Gastroesophageal sphincter (tissue), 4 donors: ENCODE data around the gene LGR5. TPM values are rescaled to one million over a fixed set of nuclear protein-coding genes. Genes with fewer than 3 reads are reported as not detected.

Experiments
- ATAC-seq: fragments of 150-250 bp; one replicate; pipeline ENCODE4 v1.9.1; 2016; ENCODE audit warnings: mild to moderate bottlenecking, moderate library complexity
- H3K27ac ChIP-seq, 4 donors: fragments of 200-600 bp; sonication (generic) in 3 of 4; 1 replicate in 3 of 4; 2 replicates in 1 of 4; pipeline ENCODE4 v1.5.1; 2016 to 2019
- H3K27me3 ChIP-seq: fragments of 200-600 bp; sonication (generic); one replicate; pipeline ENCODE4 v1.5.1; 2019
- H3K36me3 ChIP-seq, 2 donors: fragments of 200-600 bp; sonication (generic); one replicate each; pipeline ENCODE4 v1.5.1; 2019; ENCODE audit warnings: control low read depth in 1 of 2
- H3K4me1 ChIP-seq, 3 donors: fragments of 200-600 bp; sonication (generic); 1 replicate in 2 of 3; 2 replicates in 1 of 3; pipeline ENCODE4 v1.5.1; 2016 to 2019; ENCODE audit warnings: control low read depth in 2 of 3
- H3K4me3 ChIP-seq, 2 donors: fragments of 200-600 bp; sonication (generic); one replicate each; pipeline ENCODE4 v1.5.1; 2019; ENCODE audit warnings: mild to moderate bottlenecking in 1 of 2, moderate library complexity in 1 of 2
- H3K9me3 ChIP-seq, 3 donors: fragments of 200-600 bp; sonication (generic); one replicate each; pipeline ENCODE4 v1.5.1; 2017 to 2019; ENCODE audit warnings: control low read depth in 2 of 3
- EP300 ChIP-seq: sonication (generic); formaldehyde crosslinking; IDR thresholded peaks from one replicate; pipeline ENCODE4 v1.6.1; 2017; ENCODE audit warnings: antibody characterized with exemption, mild to moderate bottlenecking
- POLR2A ChIP-seq, 2 donors: fragments of 450-650 bp; IDR thresholded peaks; one replicate each; pipeline ENCODE4 v1.6.1; 2017; ENCODE audit warnings: antibody characterized with exemption in 2 of 2, mild to moderate bottlenecking in 2 of 2, moderate library complexity in 1 of 2
- POLR2AphosphoS5 ChIP-seq: sonication (generic); formaldehyde crosslinking; IDR thresholded peaks from one replicate; pipeline ENCODE4 v1.6.1; 2017; ENCODE audit warnings: antibody characterized with exemption
- WGBS, 2 donors: methylation state at CpG; one replicate each; pipeline ENCODE4 v1.1.5; 2018; ENCODE audit warnings: low coverage in 1 of 2; 5-methylcytosine and 5-hydroxymethylcytosine counted together
- total RNA-seq, 4 donors: library from RNA; depleted of rRNA; stranded (reverse); fragments of >200 nt; gene quantifications; one replicate each; pipeline ENCODE4 v1.1.0, GENCODE V29; 2016
- TF ChIP-seq, protein P1 (sequence below), 4 experiments: fragments of 200-600 bp in 2 of 4; fragments of 450-650 bp in 2 of 4; sonication (generic) in 1 of 4; IDR thresholded peaks; one replicate each; pipeline ENCODE4 v1.5.1; 2017 to 2019; ENCODE audit warnings: antibody characterized with exemption in 4 of 4, mild to moderate bottlenecking in 2 of 4, moderate library complexity in 2 of 4

The LGR5 gene, protein sequence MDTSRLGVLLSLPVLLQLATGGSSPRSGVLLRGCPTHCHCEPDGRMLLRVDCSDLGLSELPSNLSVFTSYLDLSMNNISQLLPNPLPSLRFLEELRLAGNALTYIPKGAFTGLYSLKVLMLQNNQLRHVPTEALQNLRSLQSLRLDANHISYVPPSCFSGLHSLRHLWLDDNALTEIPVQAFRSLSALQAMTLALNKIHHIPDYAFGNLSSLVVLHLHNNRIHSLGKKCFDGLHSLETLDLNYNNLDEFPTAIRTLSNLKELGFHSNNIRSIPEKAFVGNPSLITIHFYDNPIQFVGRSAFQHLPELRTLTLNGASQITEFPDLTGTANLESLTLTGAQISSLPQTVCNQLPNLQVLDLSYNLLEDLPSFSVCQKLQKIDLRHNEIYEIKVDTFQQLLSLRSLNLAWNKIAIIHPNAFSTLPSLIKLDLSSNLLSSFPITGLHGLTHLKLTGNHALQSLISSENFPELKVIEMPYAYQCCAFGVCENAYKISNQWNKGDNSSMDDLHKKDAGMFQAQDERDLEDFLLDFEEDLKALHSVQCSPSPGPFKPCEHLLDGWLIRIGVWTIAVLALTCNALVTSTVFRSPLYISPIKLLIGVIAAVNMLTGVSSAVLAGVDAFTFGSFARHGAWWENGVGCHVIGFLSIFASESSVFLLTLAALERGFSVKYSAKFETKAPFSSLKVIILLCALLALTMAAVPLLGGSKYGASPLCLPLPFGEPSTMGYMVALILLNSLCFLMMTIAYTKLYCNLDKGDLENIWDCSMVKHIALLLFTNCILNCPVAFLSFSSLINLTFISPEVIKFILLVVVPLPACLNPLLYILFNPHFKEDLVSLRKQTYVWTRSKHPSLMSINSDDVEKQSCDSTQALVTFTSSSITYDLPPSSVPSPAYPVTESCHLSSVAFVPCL
- under 1 TPM in 3 of 4 donors, not detected in 1; 0.12 to 0.47 (median 0.40) TPM for total RNA-seq

DNA sequence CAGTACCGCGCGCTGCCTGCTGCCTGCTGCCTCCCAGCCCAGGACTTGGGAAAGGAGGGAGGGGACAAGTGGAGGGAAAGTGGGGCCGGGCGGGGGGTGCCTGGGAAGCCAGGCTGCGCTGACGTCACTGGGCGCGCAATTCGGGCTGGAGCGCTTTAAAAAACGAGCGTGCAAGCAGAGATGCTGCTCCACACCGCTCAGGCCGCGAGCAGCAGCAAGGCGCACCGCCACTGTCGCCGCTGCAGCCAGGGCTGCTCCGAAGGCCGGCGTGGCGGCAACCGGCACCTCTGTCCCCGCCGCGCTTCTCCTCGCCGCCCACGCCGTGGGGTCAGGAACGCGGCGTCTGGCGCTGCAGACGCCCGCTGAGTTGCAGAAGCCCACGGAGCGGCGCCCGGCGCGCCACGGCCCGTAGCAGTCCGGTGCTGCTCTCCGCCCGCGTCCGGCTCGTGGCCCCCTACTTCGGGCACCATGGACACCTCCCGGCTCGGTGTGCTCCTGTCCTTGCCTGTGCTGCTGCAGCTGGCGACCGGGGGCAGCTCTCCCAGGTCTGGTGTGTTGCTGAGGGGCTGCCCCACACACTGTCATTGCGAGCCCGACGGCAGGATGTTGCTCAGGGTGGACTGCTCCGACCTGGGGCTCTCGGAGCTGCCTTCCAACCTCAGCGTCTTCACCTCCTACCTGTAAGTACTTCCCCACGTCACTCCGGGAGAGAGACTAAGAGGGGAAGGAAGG is at the start of gene LGR5:
LGR5 (plus strand) TSS at position 186 of the 732 bp plus-strand sequence; CDS start at position 469, 283 bp downstream.
- TF ChIP-seq, protein P1, sequence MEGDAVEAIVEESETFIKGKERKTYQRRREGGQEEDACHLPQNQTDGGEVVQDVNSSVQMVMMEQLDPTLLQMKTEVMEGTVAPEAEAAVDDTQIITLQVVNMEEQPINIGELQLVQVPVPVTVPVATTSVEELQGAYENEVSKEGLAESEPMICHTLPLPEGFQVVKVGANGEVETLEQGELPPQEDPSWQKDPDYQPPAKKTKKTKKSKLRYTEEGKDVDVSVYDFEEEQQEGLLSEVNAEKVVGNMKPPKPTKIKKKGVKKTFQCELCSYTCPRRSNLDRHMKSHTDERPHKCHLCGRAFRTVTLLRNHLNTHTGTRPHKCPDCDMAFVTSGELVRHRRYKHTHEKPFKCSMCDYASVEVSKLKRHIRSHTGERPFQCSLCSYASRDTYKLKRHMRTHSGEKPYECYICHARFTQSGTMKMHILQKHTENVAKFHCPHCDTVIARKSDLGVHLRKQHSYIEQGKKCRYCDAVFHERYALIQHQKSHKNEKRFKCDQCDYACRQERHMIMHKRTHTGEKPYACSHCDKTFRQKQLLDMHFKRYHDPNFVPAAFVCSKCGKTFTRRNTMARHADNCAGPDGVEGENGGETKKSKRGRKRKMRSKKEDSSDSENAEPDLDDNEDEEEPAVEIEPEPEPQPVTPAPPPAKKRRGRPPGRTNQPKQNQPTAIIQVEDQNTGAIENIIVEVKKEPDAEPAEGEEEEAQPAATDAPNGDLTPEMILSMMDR (IDR thresholded peaks at IDR 0.05) = no peak
- TF ChIP-seq EP300 (no peak), POLR2A (IDR thresholded peaks at IDR 0.05) (no peak), POLR2AphosphoS5 (no peak)
- Histone ChIP-seq H3K36me3 (no peaks in the 10 kb centered on the region), H3K27me3 (peaks cover 63% of the 10 kb centered on the region), H3K9me3 (peaks cover 0 to 17% (median 0%) of the 10 kb centered on the region in 3 donors), H3K27ac (no peak within 1 kb of the TSS), H3K4me3 (peak within 1 kb of the TSS; percentile 2 to 48), H3K4me1 (peaks cover 0 to 26% (median 0%) of the 10 kb centered on the region in 3 donors)
- peak; percentile 36 for ATAC-seq
- whole genome bisulfite sequencing, 2 donors = no CpG with 5 or more reads among the region's 65 CpGs

DNA sequence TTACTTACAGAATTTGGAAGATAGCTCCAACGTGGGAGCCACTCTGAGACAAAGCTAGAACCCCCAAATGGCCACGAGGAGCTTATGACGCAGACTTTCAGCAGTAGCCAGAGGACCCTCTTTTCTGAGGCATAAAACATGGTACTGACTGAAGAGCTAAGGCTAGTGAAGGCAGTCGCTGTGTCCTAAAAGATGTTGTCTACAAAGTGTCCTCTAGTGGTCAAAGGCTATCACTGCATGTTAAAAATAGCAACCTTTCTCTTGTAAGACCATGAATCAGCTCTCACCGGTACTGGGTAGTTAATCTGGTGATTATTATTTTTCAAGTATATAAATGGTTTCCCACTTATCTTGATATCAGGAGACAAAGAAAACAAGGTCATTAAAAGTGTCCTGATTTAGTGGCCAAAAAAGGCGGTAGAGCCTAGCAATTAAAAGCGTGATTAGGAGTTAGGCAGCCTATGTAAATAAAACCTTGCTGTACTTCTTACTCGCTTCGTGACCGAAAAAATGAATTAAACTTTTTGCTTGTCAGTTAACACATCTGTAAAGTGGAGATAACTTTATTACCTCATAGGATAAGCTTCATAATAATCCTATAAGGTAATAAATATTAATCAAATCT is 47.0 kb upstream of the LGR5 start:
- no peak overlapping the region for H3K27ac ChIP-seq
- 36 to 38% methylated on average over 10 of the region's 10 CpGs for WGBS, 2 donors

DNA sequence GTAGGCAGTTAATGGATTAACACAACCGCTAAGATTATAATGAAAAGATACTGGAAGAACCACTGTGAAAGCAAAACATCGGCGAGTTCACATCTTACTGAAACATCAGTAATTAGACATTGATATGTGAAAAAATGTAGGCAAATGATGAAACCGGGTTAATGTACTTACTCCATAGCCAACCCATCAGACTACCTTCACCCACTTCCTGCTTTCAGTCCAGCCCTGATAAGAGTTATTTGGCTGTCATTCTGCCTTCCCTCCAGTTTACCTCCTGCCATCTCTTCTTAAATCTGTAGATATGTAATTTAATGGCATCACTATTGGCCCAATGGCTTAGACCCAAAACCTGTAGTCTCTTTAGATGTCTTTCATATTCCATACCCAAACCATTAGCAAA is 46.0 kb upstream of the LGR5 start:
- H3K9me3 ChIP-seq = no peaks in the 10 kb centered on the region
- no peaks in the 10 kb centered on the region for H3K4me1 ChIP-seq
- no peak overlapping the region for H3K27ac ChIP-seq
- no peak for TF ChIP-seq POLR2AphosphoS5
- TF ChIP-seq, protein P1 (IDR thresholded peaks at IDR 0.05) = no peak
- no peak for TF ChIP-seq EP300
- TF ChIP-seq POLR2A (IDR thresholded peaks at IDR 0.05) = no peak
- no peak overlapping the region for H3K4me3 ChIP-seq
- WGBS, 2 donors = 56 to 59% methylated on average over 4 of the region's 4 CpGs
- no peak for ATAC-seq
- H3K27me3 ChIP-seq = no peaks in the 10 kb centered on the region
- no peaks in the 10 kb centered on the region for H3K36me3 ChIP-seq

More for the DNA sequence above, 47.0 kb upstream of the LGR5 start:
- Histone ChIP-seq H3K27me3 (no peaks in the 10 kb centered on the region), H3K4me1 (no peaks in the 10 kb centered on the region), H3K36me3 (no peaks in the 10 kb centered on the region), H3K4me3 (no peak overlapping the region), H3K9me3 (no peaks in the 10 kb centered on the region)
- TF ChIP-seq POLR2A (IDR thresholded peaks at IDR 0.05) = no peak
- TF ChIP-seq, protein P1 (IDR thresholded peaks at IDR 0.05) = peak; percentile 37 to 64 (median 53)
- ATAC-seq = no peak

DNA sequence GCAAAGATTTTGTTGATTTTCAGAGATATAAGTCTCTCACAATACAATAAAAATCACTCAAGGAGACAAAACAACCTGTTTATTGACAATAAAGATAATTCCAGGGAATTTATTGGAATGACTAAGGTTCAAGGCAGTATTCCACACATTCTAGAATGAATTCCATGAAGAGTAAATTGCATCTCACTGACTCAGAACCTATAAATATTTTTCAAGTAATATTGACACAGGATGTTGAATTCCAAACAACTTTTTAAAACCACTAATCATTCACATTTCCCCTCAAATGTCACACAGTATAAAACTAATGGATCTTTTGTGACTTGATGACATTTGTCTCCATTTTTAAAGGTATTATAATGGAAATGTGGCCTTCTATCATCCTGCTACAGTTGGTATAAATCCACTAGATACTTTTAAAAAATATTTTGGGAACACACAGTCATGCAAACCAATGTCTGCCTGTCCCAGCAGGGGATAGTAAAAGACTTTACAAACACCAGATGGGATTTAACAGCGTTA is 42.1 kb upstream of the LGR5 start:
- no peak for TF ChIP-seq EP300
- TF ChIP-seq, protein P1 (IDR thresholded peaks at IDR 0.05) = no peak
- no peak for TF ChIP-seq POLR2A (IDR thresholded peaks at IDR 0.05)
- no peaks in the 10 kb centered on the region for H3K9me3 ChIP-seq
- no peak overlapping the region for H3K27ac ChIP-seq
- no peak overlapping the region for H3K4me3 ChIP-seq
- no peaks in the 10 kb centered on the region for H3K36me3 ChIP-seq
- no peak for ATAC-seq
- H3K4me1 ChIP-seq = no peaks in the 10 kb centered on the region
- 52 to 73% methylated on average over 1 of the region's 1 CpG for WGBS, 2 donors
- H3K27me3 ChIP-seq = no peaks in the 10 kb centered on the region
